A549 treated with DMSO at 1 μM for 4 hours (cell line): ENCODE data around the gene CD40LG. TPM values are rescaled to one million over a fixed set of nuclear protein-coding genes. Genes with fewer than 3 reads are reported as not detected.

ENCODE experiments used
- total RNA-seq: library from RNA; stranded (reverse); fragments of 200-300 nt; extraction: Qiagen RNA extraction; gene quantifications from 5 replicates; pipeline ENCODE4 v1.2.3, GENCODE V29; 2022; ENCODE audit warnings: low read depth

Gene CD40LG
- not detected in 5 replicates for total RNA-seq

GRCh38 chrX:136647677-136648360, at the start of gene CD40LG:
Gene CD40LG (plus strand): TSS chrX:136648158. CDS start chrX:136648249, 91 bp downstream.

Other genes with a start within 250 kb of the CD40LG start
- not detected in 5 replicates for gene BRS3, start 160.2 kb upstream of the CD40LG start, total RNA-seq
- 51.3 to 66.8 TPM (median 60.2 TPM) in 5 replicates for gene HTATSF1, start 150.6 kb upstream of the CD40LG start, total RNA-seq
- gene VGLL1, start 115.9 kb upstream of the CD40LG start, total RNA-seq = not detected in 5 replicates
- 0.12 to 0.22 TPM (median 0.18 TPM) in 5 replicates for gene ARHGEF6, start 132.8 kb downstream of the CD40LG start, total RNA-seq
- gene RBMX, start 232.6 kb downstream of the CD40LG start, total RNA-seq = 228 to 332 TPM (median 238 TPM) in 5 replicates